ENCODE data around the gene AGPS. TPM values are rescaled to one million over a fixed set of nuclear protein-coding genes. Genes with fewer than 3 reads are reported as not detected.

The AGPS gene
- total RNA-seq, 1 donor from 2014 or later = 60.1 TPM

DNA sequence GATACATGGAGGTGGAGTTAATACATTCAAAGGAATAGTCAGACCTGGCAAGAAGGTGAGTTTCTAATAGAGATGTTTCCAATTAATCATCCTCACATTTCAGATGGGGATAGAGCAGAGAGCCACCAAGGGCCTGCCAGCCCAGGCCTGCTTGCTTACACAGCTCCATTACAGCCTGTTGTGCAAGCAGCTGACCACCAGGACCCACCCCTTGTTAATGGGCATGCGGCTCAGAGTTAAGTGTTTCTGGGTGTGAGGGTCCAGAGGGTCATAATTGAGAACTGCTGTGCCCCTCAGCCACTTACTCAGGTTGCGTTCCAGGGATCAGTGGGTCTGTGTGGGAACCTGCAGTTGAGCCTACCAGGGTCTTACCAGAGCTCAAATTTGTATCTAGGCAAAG, 199.8 kb downstream of the AGPS start:
- ATAC-seq = no peak
- no peaks in the 10 kb centered on the region for H3K9me3 ChIP-seq
- intact Hi-C loops (cut with DNase I) = no loop called here

DNA sequence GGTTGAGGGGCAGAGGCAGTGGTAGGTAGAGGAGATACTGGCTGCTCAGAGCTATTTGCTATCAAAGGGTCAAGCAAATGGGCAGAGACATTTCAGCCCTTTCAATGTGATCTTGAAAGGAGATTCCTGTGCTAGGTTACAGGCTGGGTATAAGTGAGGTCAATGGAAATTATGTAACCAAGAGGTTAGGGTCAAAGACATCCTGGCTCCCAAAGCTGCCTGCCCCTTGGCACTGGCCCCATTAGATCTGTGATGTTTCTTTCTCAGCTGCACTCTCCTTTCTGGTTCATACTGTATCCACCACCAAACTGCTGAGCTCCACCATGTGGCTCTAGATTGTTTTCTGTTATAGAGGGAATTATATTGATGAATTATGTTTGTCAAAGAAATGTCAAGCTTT, 200.4 kb downstream of the AGPS start:
- Histone ChIP-seq H3K9me3 (no peaks in the 10 kb centered on the region), H3K4me3 (no peak overlapping the region), H3K36me3 (no peaks in the 10 kb centered on the region), H3K27me3 (ENCODE audit: low read depth) (no peaks in the 10 kb centered on the region), H3K4me1 (no peaks in the 10 kb centered on the region), H3K27ac (no peak overlapping the region)
- ATAC-seq (no peak), DNase-seq (no peak)
- intact Hi-C loops (cut with DNase I) = no loop called here
- TF ChIP-seq, protein P1, sequence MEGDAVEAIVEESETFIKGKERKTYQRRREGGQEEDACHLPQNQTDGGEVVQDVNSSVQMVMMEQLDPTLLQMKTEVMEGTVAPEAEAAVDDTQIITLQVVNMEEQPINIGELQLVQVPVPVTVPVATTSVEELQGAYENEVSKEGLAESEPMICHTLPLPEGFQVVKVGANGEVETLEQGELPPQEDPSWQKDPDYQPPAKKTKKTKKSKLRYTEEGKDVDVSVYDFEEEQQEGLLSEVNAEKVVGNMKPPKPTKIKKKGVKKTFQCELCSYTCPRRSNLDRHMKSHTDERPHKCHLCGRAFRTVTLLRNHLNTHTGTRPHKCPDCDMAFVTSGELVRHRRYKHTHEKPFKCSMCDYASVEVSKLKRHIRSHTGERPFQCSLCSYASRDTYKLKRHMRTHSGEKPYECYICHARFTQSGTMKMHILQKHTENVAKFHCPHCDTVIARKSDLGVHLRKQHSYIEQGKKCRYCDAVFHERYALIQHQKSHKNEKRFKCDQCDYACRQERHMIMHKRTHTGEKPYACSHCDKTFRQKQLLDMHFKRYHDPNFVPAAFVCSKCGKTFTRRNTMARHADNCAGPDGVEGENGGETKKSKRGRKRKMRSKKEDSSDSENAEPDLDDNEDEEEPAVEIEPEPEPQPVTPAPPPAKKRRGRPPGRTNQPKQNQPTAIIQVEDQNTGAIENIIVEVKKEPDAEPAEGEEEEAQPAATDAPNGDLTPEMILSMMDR (IDR thresholded peaks at IDR 0.05) = no peak

More for the DNA sequence above, 199.8 kb downstream of the AGPS start:
- H3K4me1 ChIP-seq = no peaks in the 10 kb centered on the region
- H3K4me3 ChIP-seq = no peak overlapping the region
- TF ChIP-seq, protein P1 (IDR thresholded peaks at IDR 0.05) = no peak
- no peaks in the 10 kb centered on the region for H3K27me3 ChIP-seq (ENCODE audit: low read depth)
- no peak for DNase-seq
- no peaks in the 10 kb centered on the region for H3K36me3 ChIP-seq
- no peak overlapping the region for H3K27ac ChIP-seq

DNA sequence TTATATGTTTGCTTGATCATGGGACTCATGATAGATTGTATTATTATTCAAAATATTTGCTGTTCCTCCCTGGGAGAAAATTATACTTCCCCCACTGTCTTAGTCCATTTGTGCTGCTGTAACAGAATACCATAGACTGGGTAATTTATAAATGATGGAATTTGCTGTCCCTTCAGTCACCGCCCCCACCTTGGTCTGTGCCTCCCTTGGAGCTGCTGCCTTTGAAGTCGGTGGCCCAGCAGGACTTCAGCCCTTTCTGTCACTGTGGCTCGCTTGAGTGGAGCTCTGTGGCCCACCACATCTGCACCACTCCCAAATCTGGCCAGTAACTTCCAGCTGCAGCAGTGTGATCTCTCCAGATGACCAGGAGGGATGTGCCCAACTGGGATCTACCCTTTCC, 200.8 kb downstream of the AGPS start:
- Histone ChIP-seq H3K36me3 (no peaks in the 10 kb centered on the region), H3K27me3 (ENCODE audit: low read depth) (no peaks in the 10 kb centered on the region), H3K9me3 (no peaks in the 10 kb centered on the region), H3K27ac (no peak overlapping the region), H3K4me3 (no peak overlapping the region), H3K4me1 (no peaks in the 10 kb centered on the region)
- DNase-seq (no peak), ATAC-seq (no peak)
- TF ChIP-seq, protein P1 (IDR thresholded peaks at IDR 0.05) = no peak
- intact Hi-C loops (cut with DNase I) = no loop called here

Other genes starting within 250 kb of the AGPS start
- gene HNRNPA3, start 180.0 kb upstream of the AGPS start, total RNA-seq = 132 TPM
- gene NFE2L2, start 128.0 kb upstream of the AGPS start, total RNA-seq = 105 TPM